Mucosa of descending colon (tissue), 3 donors: ENCODE measurements around the gene RAP1GAP. TPM values are rescaled to one million over a fixed set of nuclear protein-coding genes. Genes with fewer than 3 reads are reported as not detected.

Experiments used
- ATAC-seq: fragments of 200-7000 bp; cut with Tn5 transposase; one replicate; pipeline ENCODE4 v1.9.1; 2020; ENCODE audit warnings: mild to moderate bottlenecking, moderate library complexity
- DNase-seq, 3 donors: peaks; one replicate each; pipeline ENCODE4 v3.0.0-alpha.2; 2020
- H3K36me3 ChIP-seq: fragments of 200-600 bp; one replicate; pipeline ENCODE4 v1.8.0; 2021; ENCODE audit warnings: low read depth, mild to moderate bottlenecking
- H3K4me1 ChIP-seq: fragments of 200-600 bp; one replicate; pipeline ENCODE4 v1.8.0; 2021; ENCODE audit warnings: low read depth, mild to moderate bottlenecking
- H3K4me3 ChIP-seq: fragments of 200-600 bp; one replicate; pipeline ENCODE4 v1.8.0; 2021; ENCODE audit warnings: mild to moderate bottlenecking
- H3K9me3 ChIP-seq: fragments of 200-600 bp; one replicate; pipeline ENCODE4 v1.8.0; 2021; ENCODE audit warnings: mild to moderate bottlenecking
- intact Hi-C, 2 donors: fragments of 100-400 bp; cut with DNase I in 1 of 2; cut with micrococcal nuclease in 1 of 2; formaldehyde crosslinking; loops; one replicate each; pipeline versions ENCODE4 v1.11.0 to v1.11.1; 2022; cut with DNase I, micrococcal nuclease
- total RNA-seq, 3 donors: library from RNA; stranded (reverse); fragmentation: NEBNext Ultra II Directional in 2 of 3; extraction: Animal tissue kit (Norgen Biotek cat#: 25700) in 2 of 3; gene quantifications; one replicate each; pipeline versions ENCODE4 v1.2.1 to v1.2.4, GENCODE V29; 2021 to 2023
- TF ChIP-seq, protein P1 (sequence below): fragments of 200-600 bp; IDR thresholded peaks from one replicate; pipeline ENCODE4 v1.8.0; 2022; ENCODE audit warnings: antibody characterized with exemption, mild to moderate bottlenecking
- donor health status: DM: no; HTN: no; CAD: no; lungs with moderate emphysema.
- donor health status: DM: no; HTN: no; CAD: no.
- donor health status: DM: no; HTN: yes; CAD: no.

RAP1GAP gene
- total RNA-seq, 3 donors from 2014 or later, result 15.7 to 59.6 (median 43.0) TPM

DNA sequence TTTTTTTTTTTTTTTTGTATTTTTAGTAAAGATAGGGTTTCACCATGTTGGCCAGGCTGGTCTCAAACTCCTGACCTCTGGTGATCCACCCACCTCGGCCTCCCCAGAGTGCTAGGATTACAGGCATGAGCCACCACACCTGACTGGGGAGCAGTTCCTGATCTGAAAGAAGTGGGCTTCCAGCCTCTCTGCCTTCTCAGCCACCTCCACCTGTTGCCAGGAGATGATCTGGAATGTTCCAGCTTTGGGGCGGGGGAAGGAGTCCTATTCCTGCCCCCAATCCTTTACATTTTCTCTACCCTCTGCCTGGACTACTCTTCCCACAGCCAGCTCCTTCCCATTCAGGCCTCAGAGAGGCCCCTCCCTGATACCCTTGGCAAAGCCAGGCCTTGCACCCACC, 28.1 kb downstream of the RAP1GAP start:
- Histone ChIP-seq H3K4me1 (no peaks in the 10 kb centered on the region), H3K36me3 (no peaks in the 10 kb centered on the region), H3K9me3 (no peaks in the 10 kb centered on the region), H3K4me3 (no peak overlapping the region)
- intact Hi-C loops, result no loop called here
- no peak for DNase-seq
- no peak for ATAC-seq
- TF ChIP-seq, protein P1, sequence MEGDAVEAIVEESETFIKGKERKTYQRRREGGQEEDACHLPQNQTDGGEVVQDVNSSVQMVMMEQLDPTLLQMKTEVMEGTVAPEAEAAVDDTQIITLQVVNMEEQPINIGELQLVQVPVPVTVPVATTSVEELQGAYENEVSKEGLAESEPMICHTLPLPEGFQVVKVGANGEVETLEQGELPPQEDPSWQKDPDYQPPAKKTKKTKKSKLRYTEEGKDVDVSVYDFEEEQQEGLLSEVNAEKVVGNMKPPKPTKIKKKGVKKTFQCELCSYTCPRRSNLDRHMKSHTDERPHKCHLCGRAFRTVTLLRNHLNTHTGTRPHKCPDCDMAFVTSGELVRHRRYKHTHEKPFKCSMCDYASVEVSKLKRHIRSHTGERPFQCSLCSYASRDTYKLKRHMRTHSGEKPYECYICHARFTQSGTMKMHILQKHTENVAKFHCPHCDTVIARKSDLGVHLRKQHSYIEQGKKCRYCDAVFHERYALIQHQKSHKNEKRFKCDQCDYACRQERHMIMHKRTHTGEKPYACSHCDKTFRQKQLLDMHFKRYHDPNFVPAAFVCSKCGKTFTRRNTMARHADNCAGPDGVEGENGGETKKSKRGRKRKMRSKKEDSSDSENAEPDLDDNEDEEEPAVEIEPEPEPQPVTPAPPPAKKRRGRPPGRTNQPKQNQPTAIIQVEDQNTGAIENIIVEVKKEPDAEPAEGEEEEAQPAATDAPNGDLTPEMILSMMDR, result no peak

DNA sequence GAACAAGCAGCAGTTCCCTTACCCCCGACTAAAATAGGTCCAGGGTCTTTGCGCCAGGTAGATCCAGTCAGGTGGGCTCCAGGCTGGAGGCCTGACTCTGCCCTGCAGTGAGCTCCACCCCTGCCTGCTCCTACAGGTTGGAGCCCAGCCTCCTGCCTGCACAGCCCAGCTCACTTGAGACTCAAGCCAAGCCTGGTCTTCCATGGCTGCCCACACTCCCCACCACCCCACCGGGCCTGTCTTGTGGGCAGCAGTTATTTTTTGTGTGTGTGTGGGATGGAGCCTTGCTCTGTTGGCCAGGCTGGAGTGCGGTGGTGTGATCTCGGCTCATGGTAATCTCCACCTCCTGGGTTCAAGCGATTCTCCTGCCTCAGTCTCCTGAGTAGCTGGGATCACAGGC, 28.5 kb downstream of the RAP1GAP start:
- Histone ChIP-seq H3K4me3 (no peak overlapping the region), H3K36me3 (no peaks in the 10 kb centered on the region), H3K4me1 (no peaks in the 10 kb centered on the region), H3K9me3 (no peaks in the 10 kb centered on the region)
- ATAC-seq (no peak), DNase-seq (no peak)
- TF ChIP-seq, protein P1, result no peak
- intact Hi-C loops, result no loop called here

DNA sequence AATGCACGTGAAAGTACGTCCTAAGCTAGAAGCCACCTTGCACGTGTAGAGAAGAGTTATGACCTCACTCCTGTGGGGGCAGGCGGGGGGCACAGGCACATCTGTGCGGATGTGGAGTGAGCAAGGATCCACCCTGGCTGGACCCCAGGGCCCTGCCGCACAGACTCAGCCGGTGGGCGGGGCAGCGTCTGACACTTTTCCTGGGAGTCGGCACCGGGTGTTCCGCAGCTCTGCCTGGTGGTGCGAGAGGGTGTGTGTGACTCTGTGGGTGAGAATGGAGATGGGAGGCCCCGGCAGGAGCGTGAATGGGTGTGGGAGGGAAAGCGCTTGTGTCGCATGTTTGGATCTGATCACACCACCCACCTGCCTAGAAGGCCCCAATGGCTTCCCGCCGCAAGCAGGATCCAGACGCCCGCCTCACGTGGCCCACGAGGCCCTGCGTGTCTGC, 29.5 kb downstream of the RAP1GAP start:
- Histone ChIP-seq H3K4me3 (no peak overlapping the region), H3K4me1 (no peaks in the 10 kb centered on the region), H3K9me3 (no peaks in the 10 kb centered on the region), H3K36me3 (no peaks in the 10 kb centered on the region)
- ATAC-seq (peak; percentile 46), DNase-seq (no peak)
- TF ChIP-seq, protein P1, result no peak
- intact Hi-C loops, result no loop called here

DNA sequence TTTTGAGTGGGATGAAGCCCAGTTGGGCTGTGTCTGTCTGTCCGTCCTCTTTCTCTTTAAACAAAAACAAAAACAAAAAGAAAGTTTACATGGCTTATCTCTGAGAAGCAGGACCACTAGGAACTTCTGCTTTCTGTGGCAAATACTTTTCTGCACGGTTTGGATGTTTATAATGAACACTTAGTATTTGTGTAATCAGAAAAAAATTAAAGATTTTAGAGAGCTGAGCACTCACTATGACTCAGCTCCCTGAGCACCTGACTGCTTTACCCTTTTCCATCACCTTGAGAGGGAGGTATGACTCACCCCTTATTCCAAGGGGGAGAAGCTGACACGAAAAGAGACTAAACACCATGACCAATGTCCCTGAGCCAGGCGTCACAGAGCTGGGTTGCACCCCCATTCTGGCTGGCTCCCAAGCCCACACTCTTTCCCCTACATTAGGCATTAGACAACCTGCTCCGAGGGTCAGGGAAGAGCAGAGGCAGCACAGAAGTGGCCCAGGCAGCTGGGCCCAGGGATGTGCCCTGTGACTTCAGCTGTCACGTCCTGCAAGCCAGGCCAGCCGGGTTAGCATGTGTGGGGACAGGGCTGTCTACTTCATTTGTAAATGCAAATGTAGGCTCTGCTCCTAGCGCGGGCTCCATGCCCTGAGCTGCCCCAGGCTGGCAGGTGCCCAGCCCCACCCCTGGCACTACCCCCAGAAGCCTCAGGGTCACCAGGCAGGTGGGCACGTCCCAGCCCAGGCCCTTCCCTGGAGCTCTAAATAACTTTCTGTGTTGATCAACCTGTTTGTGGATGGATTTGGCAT, 30.4 kb downstream of the RAP1GAP start:
- no peaks in the 10 kb centered on the region for H3K4me1 ChIP-seq
- H3K9me3 ChIP-seq, result no peaks in the 10 kb centered on the region
- no peaks in the 10 kb centered on the region for H3K36me3 ChIP-seq
- no peak overlapping the region for H3K4me3 ChIP-seq
- TF ChIP-seq, protein P1, result no peak
- DNase-seq, result no peak
- peak; percentile 42 for ATAC-seq
- intact Hi-C loops, result no loop called here

DNA sequence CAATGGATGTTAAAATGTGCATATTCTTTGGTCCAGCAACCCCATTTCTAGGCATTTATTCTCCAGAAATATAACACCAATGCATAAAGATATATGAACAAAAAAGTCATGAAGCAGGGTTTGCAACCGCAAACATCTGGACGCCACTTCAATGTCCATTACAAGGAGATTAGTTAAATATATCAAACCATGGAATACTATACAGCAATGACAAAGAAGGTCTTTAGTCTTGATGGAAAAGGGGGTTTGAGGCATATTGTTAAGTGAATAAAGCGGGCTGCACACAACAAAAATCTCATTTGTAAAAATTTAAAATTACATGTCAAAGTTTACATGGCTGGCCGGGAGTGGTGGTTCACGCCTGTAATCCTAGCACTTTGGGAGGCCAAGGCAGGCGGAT, 31.6 kb downstream of the RAP1GAP start:
- H3K4me1 ChIP-seq, result peaks cover 4% of the 10 kb centered on the region
- intact Hi-C loops, result no loop called here
- no peak overlapping the region for H3K4me3 ChIP-seq
- no peaks in the 10 kb centered on the region for H3K9me3 ChIP-seq
- TF ChIP-seq, protein P1, result no peak
- DNase-seq (no peak), ATAC-seq (no peak)
- no peaks in the 10 kb centered on the region for H3K36me3 ChIP-seq
